KG1 (cell line): ENCODE results near the gene GLIS1.

Experiments
- DNase-seq: peaks from one replicate; lab custom pipeline; 2025; lab: John Stamatoyannopoulos, UW

Gene GLIS1

GRCh38 chr1:53617851-53618499, 121.0 kb downstream of the GLIS1 start:
- no peak for DNase-seq

GRCh38 chr1:53617382-53617781, 121.6 kb downstream of the GLIS1 start:
- no peak for DNase-seq

DNA sequence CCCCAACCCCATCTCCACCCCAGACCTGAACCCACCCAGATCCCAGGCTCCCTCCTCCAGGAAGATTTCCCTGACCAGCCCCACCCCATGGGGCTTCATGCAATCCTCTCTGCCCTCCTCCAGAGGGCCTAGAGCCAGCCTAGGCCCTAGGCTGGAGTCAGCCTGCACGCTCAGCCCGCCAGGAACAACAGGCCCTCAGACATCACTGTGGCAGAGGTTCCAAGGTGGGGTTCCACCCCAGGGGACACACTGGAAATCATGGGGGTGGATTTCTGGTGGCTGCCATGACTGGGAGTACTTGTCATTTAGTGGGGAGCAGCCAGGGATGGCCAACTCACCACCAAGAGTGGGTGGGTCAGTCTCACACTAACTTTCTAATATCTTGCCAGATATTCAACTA, 122.0 kb downstream of the GLIS1 start:
- no peak for DNase-seq

- DNase-seq = no peak
These were observed 122.5 kb downstream of the GLIS1 start for GRCh38 chr1:53616511-53616910.

GRCh38 chr1:53615101-53615500, 123.9 kb downstream of the GLIS1 start:
- DNase-seq = no peak

- DNase-seq = no peak
These were observed 124.5 kb downstream of the GLIS1 start for GRCh38 chr1:53614231-53615021.

GRCh38 chr1:53608676-53609075, 130.3 kb downstream of the GLIS1 start:
- no peak for DNase-seq

DNA sequence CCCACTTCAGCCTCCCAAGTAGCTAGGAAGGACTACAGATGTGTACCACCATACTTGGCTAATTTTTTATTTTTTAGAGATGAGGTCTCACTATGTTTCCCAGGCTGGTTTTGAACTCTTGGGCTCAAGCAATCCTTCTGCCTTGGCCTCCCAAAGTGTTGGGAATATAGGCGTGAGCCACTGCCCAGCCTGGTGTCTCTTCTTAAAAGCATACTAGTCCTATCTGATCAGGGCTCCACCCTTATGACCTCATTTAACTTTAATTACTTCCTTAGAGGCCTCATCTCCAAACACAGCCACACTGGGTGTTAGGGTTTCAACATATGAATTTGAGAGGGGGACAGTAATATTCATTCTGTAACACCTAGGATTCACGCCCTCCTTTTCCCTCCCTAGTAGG, 130.9 kb downstream of the GLIS1 start:
- no peak for DNase-seq

DNA sequence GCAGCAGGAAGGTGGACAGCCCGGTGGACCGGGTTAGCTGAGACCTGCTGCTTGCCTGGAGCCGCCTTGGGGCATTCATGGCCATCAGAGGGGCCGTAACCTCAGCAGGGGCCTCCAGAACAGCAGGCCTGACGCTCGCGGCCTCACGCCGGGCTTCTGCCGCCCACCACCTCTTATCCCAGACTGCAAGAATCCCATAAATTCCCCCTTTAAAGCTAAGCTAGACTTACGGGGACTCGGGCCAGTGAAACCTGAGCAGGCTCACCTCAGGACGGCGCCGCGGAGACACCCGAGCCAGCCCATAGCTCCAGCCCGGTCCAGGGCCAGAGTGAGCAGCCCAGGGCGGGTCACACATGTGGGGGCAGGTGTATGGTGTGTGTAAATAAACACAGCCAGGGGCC, 132.3 kb downstream of the GLIS1 start:
- no peak for DNase-seq

DNA sequence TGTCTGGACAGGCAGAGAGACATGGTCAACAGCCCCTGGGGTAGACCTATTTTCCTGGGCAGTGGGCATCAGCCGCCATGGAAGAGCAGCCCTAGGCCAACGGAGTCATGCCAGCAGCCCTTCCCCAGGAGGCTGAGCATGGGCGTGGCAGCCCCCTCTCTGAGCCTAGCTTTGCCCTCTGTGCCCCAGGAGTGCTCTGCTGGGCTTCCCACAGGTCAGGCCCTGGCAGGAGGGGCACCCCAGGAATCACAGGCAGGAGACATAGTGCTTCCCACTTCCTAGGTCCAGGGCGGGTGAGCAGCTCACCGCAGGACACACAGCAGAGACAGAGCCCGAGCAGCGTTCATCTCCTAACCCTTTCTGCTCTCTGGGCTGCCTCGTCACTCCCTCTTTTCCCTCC, 132.8 kb downstream of the GLIS1 start:
- DNase-seq = no peak

GRCh38 chr1:53605181-53605580, 133.8 kb downstream of the GLIS1 start:
- DNase-seq = no peak

- DNase-seq = no peak
These were observed 134.6 kb downstream of the GLIS1 start for GRCh38 chr1:53604291-53604919.

DNA sequence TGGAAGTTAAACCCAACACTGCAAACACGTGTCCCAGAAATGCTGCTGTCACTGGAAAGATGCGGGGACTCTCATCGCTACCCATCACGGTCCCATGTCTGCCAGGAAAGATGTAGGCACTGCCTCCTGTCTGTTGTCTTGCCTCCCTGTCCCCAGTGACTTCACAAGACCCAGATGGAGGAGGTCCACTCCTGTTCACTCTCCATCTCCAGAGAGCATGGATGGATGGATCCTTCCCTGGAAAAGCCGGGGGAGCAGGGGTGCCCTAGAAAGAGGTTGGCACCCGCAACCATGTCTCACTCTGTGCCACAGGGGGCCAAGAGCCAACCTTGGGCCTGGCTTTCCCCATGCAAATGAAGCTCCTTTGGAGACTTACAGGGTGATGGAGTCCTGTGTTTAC, 135.5 kb downstream of the GLIS1 start:
- no peak for DNase-seq

- no peak for DNase-seq
These were observed 136.8 kb downstream of the GLIS1 start for GRCh38 chr1:53601867-53602775.

DNA sequence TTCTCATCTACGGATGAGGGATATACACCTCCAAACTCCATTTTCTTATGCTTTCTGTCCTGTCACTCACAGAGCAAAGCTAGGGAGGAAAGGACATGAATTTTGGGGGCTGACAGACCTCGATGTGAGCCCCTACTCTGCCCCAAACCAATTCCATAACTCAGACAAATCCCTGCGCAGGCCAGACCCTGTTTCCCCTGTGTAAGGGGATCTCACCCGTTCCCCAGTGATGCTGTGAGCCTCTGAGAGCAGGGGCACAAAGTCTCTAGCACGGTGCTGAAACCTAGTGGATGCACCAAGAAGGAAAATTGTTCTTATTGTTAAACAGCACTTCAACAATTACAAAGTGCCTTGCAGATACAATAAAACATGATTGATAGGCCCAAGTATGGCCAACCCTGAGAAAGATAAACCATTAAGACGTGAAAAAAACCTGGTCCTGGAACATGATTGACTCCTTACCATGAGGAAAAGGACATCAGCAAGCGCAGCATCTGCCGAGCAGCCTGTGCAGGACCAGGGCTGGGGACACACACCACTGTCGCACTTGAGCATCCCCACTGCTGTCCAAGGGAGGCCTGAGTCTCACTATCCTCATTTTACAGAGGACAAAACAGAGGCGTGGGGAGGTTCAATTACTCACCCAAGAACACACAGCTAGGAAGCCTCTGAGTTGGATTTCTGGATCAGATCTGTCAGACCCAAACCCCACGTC, 137.8 kb downstream of the GLIS1 start:
- no peak for DNase-seq

- no peak for DNase-seq
These were observed 138.4 kb downstream of the GLIS1 start for GRCh38 chr1:53600561-53600960.

DNA sequence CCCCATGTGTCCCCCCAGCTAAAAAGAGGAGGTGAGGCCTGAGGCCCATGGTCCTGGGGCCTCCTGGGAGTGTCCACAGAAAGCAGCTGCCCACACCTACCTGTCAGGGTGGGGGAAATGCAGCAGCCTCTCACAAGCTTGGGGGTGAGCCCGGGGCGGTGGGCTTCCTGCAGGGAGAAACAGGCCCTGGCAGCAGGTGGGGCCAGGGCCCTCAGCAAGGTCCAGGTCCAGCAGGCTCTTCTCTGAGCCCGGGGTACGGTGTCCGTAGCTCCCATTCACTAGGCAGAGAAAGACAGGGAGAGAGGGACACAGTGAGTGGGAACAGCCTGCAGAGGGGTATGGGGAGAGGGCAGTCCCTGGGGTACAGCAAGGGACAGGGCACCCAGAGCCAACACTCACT, 139.0 kb downstream of the GLIS1 start:
- no peak for DNase-seq

DNA sequence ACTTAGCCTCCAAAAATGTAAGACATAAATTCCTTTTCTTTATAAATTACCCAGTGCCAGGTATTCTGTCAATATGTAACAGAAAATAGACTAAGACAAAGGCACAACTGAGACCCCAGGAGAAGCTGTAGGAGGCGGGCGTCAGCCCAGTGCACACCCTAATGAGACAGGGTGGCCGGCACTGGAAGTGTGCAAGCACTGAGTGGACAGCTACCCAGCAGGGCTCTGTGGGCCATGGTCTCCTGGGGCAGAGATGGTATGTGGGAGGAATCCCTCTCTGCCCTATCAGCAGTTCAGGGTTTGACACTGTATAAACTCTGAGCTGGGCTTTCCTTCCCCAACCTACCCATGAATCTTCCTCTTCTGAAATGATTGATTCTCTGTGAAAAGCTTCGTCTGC, 139.5 kb downstream of the GLIS1 start:
- DNase-seq = no peak

GRCh38 chr1:53598966-53599365, 140.0 kb downstream of the GLIS1 start:
- DNase-seq = no peak

GRCh38 chr1:53595906-53596305, 143.1 kb downstream of the GLIS1 start:
- no peak for DNase-seq

GRCh38 chr1:53594391-53595180, 144.4 kb downstream of the GLIS1 start:
- DNase-seq = no peak
